Measurements from ENCODE around the gene DACT2.

The DACT2 gene

GRCh38 chr6:168305863-168306262 is 13.7 kb downstream of the DACT2 start:
- no peak for ATAC-seq
- TF ChIP-seq PATZ1 (CRISPR knock-in tag; IDR thresholded peaks at IDR 0.05; ENCODE audit: borderline replicate concordance) = no peak
- TF ChIP-seq TCF4 (CRISPR knock-in tag; IDR thresholded peaks at IDR 0.05; ENCODE audit: borderline replicate concordance) = no peak
- no peak for TF ChIP-seq CSRNP3 (CRISPR knock-in tag; IDR thresholded peaks at IDR 0.05)
- no peak for TF ChIP-seq OSR1 (CRISPR knock-in tag; IDR thresholded peaks at IDR 0.05)
- TF ChIP-seq ZNF565 (CRISPR knock-in tag; conservative IDR thresholded peaks at IDR 0.05; ENCODE audit: low read depth) = no peak
- TF ChIP-seq ESRRG (CRISPR knock-in tag; IDR thresholded peaks at IDR 0.05) = no peak
- no peak for TF ChIP-seq ZFP30 (CRISPR knock-in tag; IDR thresholded peaks at IDR 0.05)
- TF ChIP-seq GLIS3 (CRISPR knock-in tag; IDR thresholded peaks at IDR 0.05) = no peak
- no peak for TF ChIP-seq TOX (CRISPR knock-in tag; IDR thresholded peaks at IDR 0.05; ENCODE audit: borderline replicate concordance)
- no peak for TF ChIP-seq ZC3H10 (CRISPR knock-in tag; IDR thresholded peaks at IDR 0.05)
- TF ChIP-seq RARB (CRISPR knock-in tag; IDR thresholded peaks at IDR 0.05) = no peak
- no peak for TF ChIP-seq TSHZ2 (CRISPR knock-in tag; IDR thresholded peaks at IDR 0.05)
- TF ChIP-seq CREB5 (CRISPR knock-in tag; IDR thresholded peaks at IDR 0.05; ENCODE audit: low read depth) = no peak
- no peak for TF ChIP-seq ZNF70 (CRISPR knock-in tag; IDR thresholded peaks at IDR 0.05)
- no peak for TF ChIP-seq PPARA (CRISPR knock-in tag; IDR thresholded peaks at IDR 0.05; ENCODE audit: borderline replicate concordance)
- TF ChIP-seq SNAI2 (CRISPR knock-in tag; IDR thresholded peaks at IDR 0.05) = no peak
- no peak for TF ChIP-seq POU6F1 (CRISPR knock-in tag; IDR thresholded peaks at IDR 0.05; ENCODE audit: borderline replicate concordance, low read depth)
- no peak for TF ChIP-seq CSDC2 (CRISPR knock-in tag; IDR thresholded peaks at IDR 0.05)
- no peak for TF ChIP-seq ARNTL (CRISPR knock-in tag; IDR thresholded peaks at IDR 0.05; ENCODE audit: borderline replicate concordance, low read depth)

- ATAC-seq = no peak
- TF ChIP-seq OSR1 (CRISPR knock-in tag; IDR thresholded peaks at IDR 0.05) = no peak
- TF ChIP-seq TOX (CRISPR knock-in tag; IDR thresholded peaks at IDR 0.05; ENCODE audit: borderline replicate concordance) = no peak
- no peak for TF ChIP-seq TSHZ2 (CRISPR knock-in tag; IDR thresholded peaks at IDR 0.05)
- TF ChIP-seq TCF4 (CRISPR knock-in tag; IDR thresholded peaks at IDR 0.05; ENCODE audit: borderline replicate concordance) = no peak
- no peak for TF ChIP-seq ZNF8 (CRISPR knock-in tag; IDR thresholded peaks at IDR 0.05)
- TF ChIP-seq SNAI2 (CRISPR knock-in tag; IDR thresholded peaks at IDR 0.05) = no peak
Measured at GRCh38 chr6:168305096-168305749, 14.4 kb downstream of the DACT2 start.
